Left ventricle myocardium inferior (tissue), 1 donor: ENCODE results near the gene CSE1L. TPM values are rescaled to one million over a fixed set of nuclear protein-coding genes. Genes with fewer than 3 reads are reported as not detected.
"Not testable (repeated sequence)": the region's sequence is repeated elsewhere in the genome, so short reads cannot be mapped to it uniquely, and the experiment has no call there.

Source experiments
- DNase-seq: peaks from one replicate; pipeline ENCODE4 v3.0.0-alpha.2; 2020
- H3K27ac ChIP-seq: fragments of 200-600 bp; replicated peaks from 2 replicates; pipeline ENCODE4 v1.8.0; 2021
- H3K27me3 ChIP-seq: fragments of 200-600 bp; 2 replicates; pipeline ENCODE4 v1.8.0; 2021; ENCODE audit warnings: low read depth
- H3K36me3 ChIP-seq: fragments of 200-600 bp; 2 replicates; pipeline ENCODE4 v1.8.0; 2021
- H3K4me1 ChIP-seq: fragments of 200-600 bp; 2 replicates; pipeline ENCODE4 v1.8.0; 2021
- H3K4me3 ChIP-seq: fragments of 200-600 bp; 2 replicates; pipeline ENCODE4 v1.8.0; 2021; ENCODE audit warnings: mild to moderate bottlenecking, moderate library complexity
- H3K9me3 ChIP-seq: fragments of 200-600 bp; replicated peaks from 2 replicates; pipeline ENCODE4 v1.8.0; 2021
- intact Hi-C: fragments of 100-400 bp; cut with micrococcal nuclease; formaldehyde crosslinking; loops from one replicate; pipeline ENCODE4 v1.11.0; 2022
- total RNA-seq: library from RNA; stranded (reverse); fragmentation: NEBNext Ultra II Directional; extraction: Animal tissue kit (Norgen Biotek cat#: 25700); gene quantifications from one replicate; pipeline ENCODE4 v1.2.1, GENCODE V29; 2021
- TF ChIP-seq, protein P1 (sequence below): fragments of 200-600 bp; IDR thresholded peaks from 2 replicates; pipeline ENCODE4 v1.8.0; 2021; ENCODE audit warnings: antibody characterized with exemption, mild to moderate bottlenecking, borderline replicate concordance
- donor health status: DM: no; HTN: yes; CAD: no; lungs with severe emphysema.

The CSE1L gene
- total RNA-seq, 1 donor from 2014 or later, result 38.2 TPM

DNA sequence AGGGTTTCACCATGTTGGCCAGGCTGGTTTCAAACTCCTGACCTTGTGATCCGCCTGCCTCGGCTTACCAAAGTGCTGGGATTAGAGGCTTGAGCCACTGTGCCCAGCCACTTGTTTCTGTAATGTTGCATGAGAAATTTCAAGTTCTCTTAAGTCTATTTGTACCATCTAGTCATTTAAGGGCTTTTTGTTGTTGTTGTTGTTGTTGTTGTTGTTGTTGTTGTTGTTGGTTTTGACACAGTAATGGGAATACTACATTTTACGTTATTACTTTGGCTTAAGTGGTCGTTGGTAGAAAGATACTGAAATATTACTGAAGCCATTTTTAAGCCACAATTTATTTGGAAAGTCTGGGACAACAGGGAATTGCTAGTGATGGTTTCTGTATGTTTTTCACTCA is 52.0 kb downstream of the CSE1L start:
- H3K36me3 ChIP-seq, result peaks cover 55% of the 10 kb centered on the region
- intact Hi-C loops, result no loop called here

GRCh38 chr20:49099011-49099410 is 52.9 kb downstream of the CSE1L start:
- intact Hi-C loops, result no loop called here
- H3K36me3 ChIP-seq, result peaks cover 64% of the 10 kb centered on the region
- H3K4me1 ChIP-seq, result peaks cover 11% of the 10 kb centered on the region
- TF ChIP-seq, protein P1, sequence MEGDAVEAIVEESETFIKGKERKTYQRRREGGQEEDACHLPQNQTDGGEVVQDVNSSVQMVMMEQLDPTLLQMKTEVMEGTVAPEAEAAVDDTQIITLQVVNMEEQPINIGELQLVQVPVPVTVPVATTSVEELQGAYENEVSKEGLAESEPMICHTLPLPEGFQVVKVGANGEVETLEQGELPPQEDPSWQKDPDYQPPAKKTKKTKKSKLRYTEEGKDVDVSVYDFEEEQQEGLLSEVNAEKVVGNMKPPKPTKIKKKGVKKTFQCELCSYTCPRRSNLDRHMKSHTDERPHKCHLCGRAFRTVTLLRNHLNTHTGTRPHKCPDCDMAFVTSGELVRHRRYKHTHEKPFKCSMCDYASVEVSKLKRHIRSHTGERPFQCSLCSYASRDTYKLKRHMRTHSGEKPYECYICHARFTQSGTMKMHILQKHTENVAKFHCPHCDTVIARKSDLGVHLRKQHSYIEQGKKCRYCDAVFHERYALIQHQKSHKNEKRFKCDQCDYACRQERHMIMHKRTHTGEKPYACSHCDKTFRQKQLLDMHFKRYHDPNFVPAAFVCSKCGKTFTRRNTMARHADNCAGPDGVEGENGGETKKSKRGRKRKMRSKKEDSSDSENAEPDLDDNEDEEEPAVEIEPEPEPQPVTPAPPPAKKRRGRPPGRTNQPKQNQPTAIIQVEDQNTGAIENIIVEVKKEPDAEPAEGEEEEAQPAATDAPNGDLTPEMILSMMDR, result no peak
- no peak for DNase-seq
- no peaks in the 10 kb centered on the region for H3K27me3 ChIP-seq
- no peak overlapping the region for H3K27ac ChIP-seq
- H3K4me3 ChIP-seq, result no peak overlapping the region
- H3K9me3 ChIP-seq, result no peaks in the 10 kb centered on the region

More for the DNA sequence above, 52.0 kb downstream of the CSE1L start:
- Histone ChIP-seq H3K27ac (no peak overlapping the region), H3K27me3 (no peaks in the 10 kb centered on the region), H3K4me1 (peaks cover 11% of the 10 kb centered on the region), H3K4me3 (no peak overlapping the region), H3K9me3 (no peaks in the 10 kb centered on the region)
- TF ChIP-seq, protein P1, result no peak
- no peak for DNase-seq

GRCh38 chr20:49100292-49100691 is 54.2 kb downstream of the CSE1L start:
- H3K9me3 ChIP-seq, DNase-seq, intact Hi-C loops, H3K27ac ChIP-seq, H3K4me3 ChIP-seq, H3K27me3 ChIP-seq: not testable (repeated sequence)
- Histone ChIP-seq H3K4me1 (peaks cover 11% of the 10 kb centered on the region), H3K36me3 (peaks cover 62% of the 10 kb centered on the region)

DNA sequence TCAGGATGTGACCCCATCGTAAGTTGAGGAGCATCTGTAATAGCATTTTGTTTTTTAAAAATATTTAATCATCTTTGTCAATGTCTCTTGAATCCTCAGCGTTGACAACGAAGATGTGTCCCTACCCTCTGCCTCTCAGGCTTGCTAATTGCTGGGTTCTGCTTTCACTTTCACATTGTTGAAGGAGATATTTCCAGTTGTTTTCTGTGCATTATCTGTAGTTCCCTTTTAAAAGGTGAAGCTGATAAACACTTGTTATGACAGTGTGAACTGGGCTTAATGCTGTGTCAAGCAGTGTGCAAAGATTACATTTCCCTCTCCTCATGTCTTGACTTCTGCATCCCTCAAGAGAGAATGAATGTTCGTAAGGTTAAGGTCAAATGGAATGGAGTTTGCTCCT is 54.9 kb downstream of the CSE1L start:
- intact Hi-C loops, result no loop called here
- DNase-seq, result no peak
- TF ChIP-seq, protein P1, result no peak
- Histone ChIP-seq H3K4me1 (peaks cover 11% of the 10 kb centered on the region), H3K27me3 (no peaks in the 10 kb centered on the region), H3K27ac (no peak overlapping the region), H3K36me3 (peaks cover 56% of the 10 kb centered on the region), H3K4me3 (no peak overlapping the region), H3K9me3 (no peaks in the 10 kb centered on the region)

DNA sequence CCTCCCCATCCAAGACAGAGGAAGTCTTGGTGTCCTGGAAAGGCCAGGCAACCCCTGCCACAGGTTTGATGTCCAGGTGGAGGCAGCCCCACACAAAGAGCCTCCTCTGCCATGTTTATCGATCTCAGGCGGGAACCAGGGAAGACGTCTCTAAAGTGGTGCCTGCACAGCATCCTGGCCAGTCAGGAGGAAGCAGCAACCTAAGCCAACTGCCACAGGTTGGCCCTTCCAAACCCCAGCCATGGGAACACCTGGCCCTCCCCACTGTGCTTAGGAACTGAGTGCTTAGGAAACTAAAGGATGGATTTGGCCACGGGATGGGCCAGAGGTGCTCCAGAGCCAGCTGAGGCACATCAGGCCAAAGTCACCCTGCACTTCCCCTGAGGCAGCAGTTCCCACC is 56.9 kb downstream of the CSE1L start:
- H3K4me1 ChIP-seq, result peaks cover 11% of the 10 kb centered on the region
- peaks cover 45% of the 10 kb centered on the region for H3K36me3 ChIP-seq
- TF ChIP-seq, protein P1, result no peak
- no peak overlapping the region for H3K27ac ChIP-seq
- no peaks in the 10 kb centered on the region for H3K27me3 ChIP-seq
- H3K4me3 ChIP-seq, result no peak overlapping the region
- intact Hi-C loops, result no loop called here
- no peak for DNase-seq
- H3K9me3 ChIP-seq, result no peaks in the 10 kb centered on the region

DNA sequence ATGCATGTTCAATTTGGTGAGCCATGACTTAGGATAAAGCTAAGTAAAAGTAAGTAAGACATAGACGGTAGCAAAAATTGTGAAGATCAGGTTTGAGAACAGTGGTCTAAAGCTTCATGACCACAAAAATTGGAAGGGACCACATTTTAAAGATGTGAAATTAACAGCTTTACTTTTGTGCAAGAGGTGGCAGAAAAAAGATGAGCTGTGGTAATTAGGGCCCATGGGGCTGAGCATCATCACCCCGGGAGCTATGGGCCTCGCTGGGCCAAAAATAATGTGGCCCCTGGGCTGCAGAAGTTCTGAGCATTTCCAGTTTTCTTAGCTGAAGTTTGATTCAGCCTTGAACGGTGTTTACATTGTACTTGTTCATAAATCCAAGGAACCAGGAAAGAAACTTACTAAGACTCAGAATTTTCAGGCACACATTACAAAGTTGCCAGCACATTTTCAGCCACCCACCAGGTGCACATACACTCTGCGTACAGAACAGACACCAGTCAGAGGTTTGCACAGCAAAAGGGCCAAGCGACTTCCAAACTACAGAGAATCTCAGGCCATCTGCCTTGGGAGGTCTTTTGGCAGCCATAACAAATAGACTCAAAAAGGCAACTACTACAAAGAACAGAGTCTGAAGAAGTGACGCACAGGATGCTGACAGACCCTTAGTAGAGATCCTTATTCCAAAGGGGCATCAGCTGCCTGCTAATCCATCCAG is 57.7 kb downstream of the CSE1L start:
- Histone ChIP-seq H3K27me3 (no peaks in the 10 kb centered on the region), H3K27ac (no peak overlapping the region), H3K9me3 (no peaks in the 10 kb centered on the region), H3K4me3 (no peak overlapping the region), H3K4me1 (peaks cover 11% of the 10 kb centered on the region), H3K36me3 (peaks cover 43% of the 10 kb centered on the region)
- DNase-seq, result no peak
- TF ChIP-seq, protein P1, result no peak
- intact Hi-C loops, result no loop called here
